HepG2 (cell line): ENCODE results near the gene ANKRD35. TPM values are rescaled to one million over a fixed set of nuclear protein-coding genes. Genes with fewer than 3 reads are reported as not detected.

Source experiments
- ATAC-seq: fragments of 200-7000 bp; cut with Tn5 transposase; 3 replicates; pipeline ENCODE4 v1.9.1; 2020; ENCODE audit warnings: mild to moderate bottlenecking, moderate library complexity
- BruUV-seq: library from RNA; stranded (reverse); fragments of 400-500 nt; replicated peaks from 2 replicates; lab custom pipeline; 2021; lab: Mats Ljungman, UMichigan
- CTCF ChIA-PET: fragments of 300-600 bp; formaldehyde crosslinking; extraction: SDS; loops from one replicate; lab custom pipeline; 2021; ENCODE audit warnings: low total read pairs, inconsistent platforms, low intra/inter-chr PET ratio; lab: Yijun Ruan, JAX
- POLR2A ChIA-PET: fragments of 350-600 bp; sonication (Branson Sonifier 250); formaldehyde crosslinking; loops from one replicate; lab custom pipeline; 2020; ENCODE audit warnings: antibody characterized with exemption, inconsistent platforms; lab: Yijun Ruan, JAX
- DNase-seq: peaks from one replicate; pipeline ENCODE4 v3.0.0-alpha.2; 2015; ENCODE audit warnings: low spot score
- FAIRE-seq: peaks from 3 replicates; lab custom pipeline; 2011; peaks lifted over from hg19 to GRCh38; lab: Jason Lieb, UNC
- H2AFZ ChIP-seq: one replicate; pipeline ENCODE4 v1.6.1; 2011; ENCODE audit warnings: low read length, inconsistent platforms
- H3K27ac ChIP-seq: fragments of 300-600 bp; 3 replicates; pipeline ENCODE4 v1.8.0; 2011; ENCODE audit warnings: mixed run types, mild to moderate bottlenecking, mixed read lengths, low read length, inconsistent platforms; ENCODE audit not compliant: insufficient read depth; ENCODE audit errors: extremely low read length
- H3K27me3 ChIP-seq, 2 experiments: fragments of 200-600 bp in 1 of 2; 2 replicates in 1 of 2; 3 replicates in 1 of 2; pipeline versions ENCODE4 v1.6.0 to v1.8.0; 2011; ENCODE audit warnings: low read length in 2 of 2, mild to moderate bottlenecking in 2 of 2, moderate library complexity in 2 of 2, inconsistent platforms in 1 of 2; ENCODE audit not compliant: insufficient read depth in 2 of 2, control insufficient read depth in 1 of 2
- H3K36me3 ChIP-seq, 2 experiments: fragments of 200-600 bp in 1 of 2; replicated peaks in 1 of 2; 2 replicates in 1 of 2; 3 replicates in 1 of 2; pipeline versions ENCODE4 v1.5.1 to v1.8.0; 2011; ENCODE audit warnings: low read length in 2 of 2, inconsistent platforms in 1 of 2; ENCODE audit not compliant: insufficient read depth in 2 of 2, control insufficient read depth in 1 of 2
- H3K4me1 ChIP-seq: 2 replicates; pipeline ENCODE4 v1.5.1; 2012; ENCODE audit warnings: low read length, inconsistent platforms; ENCODE audit not compliant: insufficient read depth
- H3K4me2 ChIP-seq: 2 replicates; pipeline ENCODE4 v1.6.0; 2011; ENCODE audit warnings: low read depth, low read length, inconsistent platforms
- H3K4me3 ChIP-seq, 3 experiments: fragments of 200-600 bp in 1 of 3; sonication (generic), shearing (Covaris generic) in 1 of 3; replicated peaks in 1 of 3; 2 replicates each; pipeline ENCODE4 v1.5.1; 2011 to 2016; ENCODE audit warnings: low read length in 3 of 3, inconsistent platforms in 2 of 3, low read depth in 2 of 3, mild to moderate bottlenecking in 2 of 3, control low read depth in 1 of 3, mixed read lengths in 1 of 3; ENCODE audit not compliant: insufficient read depth in 1 of 3
- H3K79me2 ChIP-seq: one replicate; pipeline ENCODE4 v1.6.1; 2011; ENCODE audit warnings: low read length, inconsistent platforms; ENCODE audit not compliant: insufficient read depth
- H3K9ac ChIP-seq: 2 replicates; pipeline ENCODE4 v1.6.0; 2011; ENCODE audit warnings: mild to moderate bottlenecking, low read depth, low read length, inconsistent platforms; ENCODE audit not compliant: insufficient read depth
- H3K9me3 ChIP-seq: 2 replicates; pipeline ENCODE4 v1.5.1; 2012; ENCODE audit warnings: mild to moderate bottlenecking, low read length
- H4K20me1 ChIP-seq: 2 replicates; pipeline ENCODE4 v1.6.0; 2011; ENCODE audit warnings: inconsistent platforms, mild to moderate bottlenecking, low read length, moderate library complexity; ENCODE audit not compliant: insufficient read depth
- ATF4 ChIP-seq, 2 experiments: fragments of 450-650 bp in 1 of 2; sonication (generic) in 1 of 2; formaldehyde crosslinking; IDR thresholded peaks; 2 replicates each; pipeline versions ENCODE4 v1.5.0 to v1.8.0; 2020 to 2022; ENCODE audit warnings: mild to moderate bottlenecking in 1 of 2, missing genetic modification reagents in 1 of 2
- CEBPG ChIP-seq: IDR thresholded peaks from 2 replicates; pipeline ENCODE4 v1.6.1; 2016
- EHMT2 ChIP-seq: fragments of 200-600 bp; sonication (generic); IDR thresholded peaks from 2 replicates; pipeline ENCODE4 v1.7.0; 2017; ENCODE audit warnings: antibody characterized with exemption, low read depth, low read length, borderline replicate concordance
- HOXA9 ChIP-seq: sonication (generic); formaldehyde crosslinking; IDR thresholded peaks from 2 replicates; pipeline ENCODE4 v1.8.1; 2022; ENCODE audit warnings: missing genetic modification reagents, mild to moderate bottlenecking, moderate library complexity, borderline replicate concordance
- JARID2 ChIP-seq: sonication (generic); formaldehyde crosslinking; IDR thresholded peaks from 2 replicates; pipeline ENCODE4 v1.8.1; 2023; ENCODE audit warnings: missing genetic modification reagents, inconsistent platforms; ENCODE audit not compliant: insufficient replicate concordance
- NFIC ChIP-seq: IDR thresholded peaks from 2 replicates; pipeline ENCODE4 v1.6.1; 2012; ENCODE audit warnings: mild to moderate bottlenecking, low read length, inconsistent platforms
- PCBP1 ChIP-seq: fragments of 200-400 bp; formaldehyde crosslinking; IDR thresholded peaks from 2 replicates; pipeline ENCODE4 v1.6.1; 2017; ENCODE audit warnings: mild to moderate bottlenecking, low read depth, low read length, borderline replicate concordance
- SRSF9 ChIP-seq: fragments of 200-400 bp; formaldehyde crosslinking; IDR thresholded peaks from 2 replicates; pipeline ENCODE4 v1.6.1; 2018; ENCODE audit warnings: borderline replicate concordance, mild to moderate bottlenecking, low read depth, low read length; ENCODE audit not compliant: insufficient read depth, poor library complexity, severe bottlenecking
- TCF7L2 ChIP-seq: IDR thresholded peaks from 2 replicates; pipeline ENCODE4 v1.6.1; 2011; ENCODE audit warnings: mild to moderate bottlenecking, low read depth, low read length, moderate library complexity
- TEAD3 ChIP-seq: optimal IDR thresholded peaks from 2 replicates; pipeline ENCODE3; 2016; ENCODE audit warnings: borderline replicate concordance
- ZHX2 ChIP-seq, 2 experiments: sonication (generic) in 1 of 2; formaldehyde crosslinking in 1 of 2; IDR thresholded peaks; 2 replicates each; pipeline versions ENCODE4 v1.6.1 to v1.9.0; 2014 to 2022; ENCODE audit warnings: antibody characterized with exemption in 1 of 2, borderline replicate concordance in 1 of 2, inconsistent platforms in 1 of 2, low read depth in 1 of 2, missing genetic modification reagents in 1 of 2
- ZNF746 ChIP-seq: sonication (generic); formaldehyde crosslinking; IDR thresholded peaks from 2 replicates; pipeline ENCODE4 v1.8.0; 2022; ENCODE audit warnings: mild to moderate bottlenecking, missing genetic modification reagents
- WGBS: methylation state at CpG from one replicate; pipeline ENCODE4 v1.1.6; 2017; ENCODE audit warnings: low lambda C conversion rate; 5-methylcytosine and 5-hydroxymethylcytosine counted together
- in situ Hi-C: cut with HindIII; loops from 2 replicates; pipeline ENCODE4 v1.10.0; 2017; ENCODE audit warnings: low pct_unique_long_range_greater_than_20kb; ENCODE audit not compliant: extremely low pct_ligation_motif_present
- intact Hi-C: fragments of 100-400 bp; cut with micrococcal nuclease; formaldehyde crosslinking; loops from one replicate; pipeline ENCODE4 v1.10.0; 2022; ENCODE audit not compliant: unreplicated experiment
- polyA plus RNA-seq, 8 experiments: library from polyadenylated mRNA; depleted of rRNA in 3 of 8; stranded (reverse) in 7 of 8; unstranded in 1 of 8; fragments of >200 nt; fragmentation: Illumina TruSeq in 4 of 8; extraction: Trizol in 4 of 8; gene quantifications; 2 replicates each; pipeline versions ENCODE4 v1.2.1 to v1.2.3, GENCODE V29; 2011 to 2016; ENCODE audit warnings: low read depth in 4 of 8, missing spikeins in 1 of 8, mixed read lengths in 1 of 8; ENCODE audit not compliant: insufficient read depth in 1 of 8
- total RNA-seq, 5 experiments: library from RNA; depleted of rRNA; stranded (reverse); fragments of >200 nt; fragmentation: Illumina TruSeq; extraction: Trizol; gene quantifications; 2 replicates each; pipeline ENCODE4 v1.2.3, GENCODE V29; 2016; ENCODE audit warnings: low read depth in 1 of 5
- TF ChIP-seq, protein P1 (sequence below): sonication (generic); formaldehyde crosslinking; IDR thresholded peaks from 2 replicates; pipeline ENCODE4 v1.4.0; 2020; ENCODE audit warnings: missing genetic modification reagents

ANKRD35 gene
- total and polyA plus RNA-seq, 2 of the 13 experiments (the other 11 are each of a cell fraction or from before 2014, with no cell fraction given) = 0.02 TPM; not detected in 1

- intact Hi-C loops (loop anchor here (5.0 kb wide), 1 partner anchor 89 kb away; no protein-coding TSS in a partner anchor), in situ Hi-C loops (no loop called here)
- peak within 1 kb of the TSS; percentile 79 to 99 (median 92) for H3K4me3 ChIP-seq
- BruUV-seq = no TSS peak
- peak within 1 kb of the TSS; percentile 93 for H2AFZ ChIP-seq
- no peaks in the 10 kb centered on the region for H3K9me3 ChIP-seq
- peak within 1 kb of the TSS; percentile 78 for H3K27ac ChIP-seq
- ChIA-PET POLR2A (interaction anchor here (0.6 to 3.4 kb wide), 10 partner anchors 8 to 94 kb away, joined by 3 to 36 read pairs (median 3); partner anchors contain the start of genes ANKRD34A, ITGA10, LIX1L and NUDT17), CTCF (interaction anchor here (0.9 kb wide), 1 partner anchor 26 kb away, joined by 3 read pairs; no protein-coding TSS in a partner anchor)
- H3K79me2 ChIP-seq = peaks cover 8% of the 10 kb centered on the region
- no peaks in the 10 kb centered on the region for H4K20me1 ChIP-seq
- no peaks in the 10 kb centered on the region; a peak in 1 of 5 replicates for H3K27me3 ChIP-seq
- H3K4me1 ChIP-seq = peaks cover 18% of the 10 kb centered on the region
- WGBS = 1% methylated on average over 40 of the region's 51 CpGs
- H3K36me3 ChIP-seq = peaks cover 1 to 9% of the 10 kb centered on the region in 2 experiments; a peak in 2 of 5 replicates
- ATAC-seq (peak; percentile 90), FAIRE-seq (no peak), DNase-seq (peak; percentile 70)
- H3K4me2 ChIP-seq = peak within 1 kb of the TSS; percentile 99
- H3K9ac ChIP-seq = peak within 1 kb of the TSS; percentile 87
- TF ChIP-seq, protein P1, sequence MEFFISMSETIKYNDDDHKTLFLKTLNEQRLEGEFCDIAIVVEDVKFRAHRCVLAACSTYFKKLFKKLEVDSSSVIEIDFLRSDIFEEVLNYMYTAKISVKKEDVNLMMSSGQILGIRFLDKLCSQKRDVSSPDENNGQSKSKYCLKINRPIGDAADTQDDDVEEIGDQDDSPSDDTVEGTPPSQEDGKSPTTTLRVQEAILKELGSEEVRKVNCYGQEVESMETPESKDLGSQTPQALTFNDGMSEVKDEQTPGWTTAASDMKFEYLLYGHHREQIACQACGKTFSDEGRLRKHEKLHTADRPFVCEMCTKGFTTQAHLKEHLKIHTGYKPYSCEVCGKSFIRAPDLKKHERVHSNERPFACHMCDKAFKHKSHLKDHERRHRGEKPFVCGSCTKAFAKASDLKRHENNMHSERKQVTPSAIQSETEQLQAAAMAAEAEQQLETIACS (CRISPR knock-in tag) = no peak
- TF ChIP-seq HOXA9 (CRISPR knock-in tag) (no peak), ATF4 (CRISPR knock-in tag; IDR thresholded peaks at IDR 0.05) (no peak), PCBP1 (no peak), ZNF746 (CRISPR knock-in tag) (no peak), EHMT2 (no peak), CEBPG (CRISPR knock-in tag) (no peak), TCF7L2 (no peak), NFIC (no peak), TEAD3 (CRISPR knock-in tag) (peak; percentile 38), SRSF9 (no peak), ZHX2 (IDR thresholded peaks at IDR 0.05; ENCODE audit: low read depth) (no peak), ZHX2 (CRISPR knock-in tag; IDR thresholded peaks at IDR 0.05; ENCODE audit: borderline replicate concordance) (0 out of 2 replicates have a peak, but pooled peaks have one; percentile 31), JARID2 (CRISPR knock-in tag) (no peak)
Measured at GRCh38 chr1:145918144-145918991, 32.7 kb upstream of the ANKRD35 start, which contains the start of gene PEX11B. Gene PEX11B, minus strand, starts transcription at chr1:145918717. Its CDS starts 29 bp downstream, at chr1:145918688.
